Activated CD8-positive, alpha-beta memory T cell treated with anti-CD3 and anti-CD28 coated beads, Interleukin-2, amount 50 U/mL, for 24 hours (primary cell): ENCODE data around the gene ARHGEF1.
"Not testable (repeated sequence)": the region's sequence is repeated elsewhere in the genome, so short reads cannot be mapped to it uniquely, and the experiment has no call there.

Source experiments
- DNase-seq: peaks from one replicate; pipeline ENCODE4 v3.0.0-alpha.2; 2020; ENCODE audit errors: extremely low read depth

ARHGEF1 gene

DNA sequence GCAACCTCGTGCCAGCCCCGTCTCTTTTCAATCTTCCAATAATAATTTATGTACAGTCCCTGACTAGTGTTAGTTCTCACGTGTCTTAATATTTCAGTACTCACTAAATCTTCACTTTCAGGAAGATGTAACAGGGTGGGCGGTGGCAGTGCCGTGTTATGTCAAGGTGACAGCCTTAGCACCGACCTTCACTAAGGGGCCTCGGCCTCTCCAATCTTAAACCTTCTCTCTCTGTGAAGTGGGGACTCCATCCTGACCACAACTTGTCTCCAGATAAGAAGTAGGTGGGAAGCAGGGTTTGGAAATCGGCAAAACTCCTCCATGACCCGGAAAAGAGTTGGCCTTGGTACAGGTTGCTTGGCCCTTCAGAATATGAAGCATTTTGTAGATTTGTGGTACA, 21.1 kb upstream of the ARHGEF1 start:
- DNase-seq = no peak

GRCh38 chr19:41862445-41862986, 20.5 kb upstream of the ARHGEF1 start:
- DNase-seq = no peak

DNA sequence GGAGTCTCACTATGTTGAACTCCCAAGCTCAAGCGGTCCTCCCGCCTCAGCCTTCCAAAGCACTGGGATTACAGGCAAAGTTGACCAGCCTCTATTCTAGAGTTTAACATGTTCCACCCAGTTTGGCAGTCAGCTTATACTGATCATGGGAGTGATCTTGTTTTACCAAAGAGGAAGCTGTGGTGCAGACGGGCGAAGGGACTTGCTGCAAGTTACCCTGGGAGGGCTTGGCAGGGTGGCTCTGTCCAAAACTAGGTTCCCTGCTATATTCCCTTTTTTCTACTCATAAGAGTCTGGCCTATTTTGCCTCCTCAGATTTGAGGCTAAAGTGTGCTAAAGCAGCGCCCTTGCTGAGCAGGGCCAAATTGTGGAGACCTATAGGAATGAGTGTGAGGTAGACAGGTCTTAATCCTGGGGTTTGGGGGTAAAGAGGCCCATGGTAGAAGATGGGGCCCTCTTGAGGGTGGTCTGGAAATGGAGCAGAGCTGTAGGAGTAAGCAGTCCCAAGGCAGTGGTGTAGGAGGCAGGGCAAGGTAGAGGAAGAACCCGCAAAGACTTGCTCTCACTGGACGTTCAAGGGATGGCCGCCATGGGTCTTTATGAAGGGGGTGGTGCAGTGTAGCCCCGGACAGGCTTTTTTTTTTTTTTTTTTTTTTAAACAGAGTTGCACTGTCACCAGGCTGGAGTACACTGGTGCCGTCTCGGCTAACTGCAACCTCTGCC, 19.6 kb upstream of the ARHGEF1 start:
- DNase-seq = no peak

GRCh38 chr19:41864374-41864773, 18.6 kb upstream of the ARHGEF1 start:
- DNase-seq = no peak

- DNase-seq = no peak
Observed at GRCh38 chr19:41866284-41866683, 16.7 kb upstream of the ARHGEF1 start.

GRCh38 chr19:41868120-41868988, 14.6 kb upstream of the ARHGEF1 start:
- DNase-seq = no peak

DNA sequence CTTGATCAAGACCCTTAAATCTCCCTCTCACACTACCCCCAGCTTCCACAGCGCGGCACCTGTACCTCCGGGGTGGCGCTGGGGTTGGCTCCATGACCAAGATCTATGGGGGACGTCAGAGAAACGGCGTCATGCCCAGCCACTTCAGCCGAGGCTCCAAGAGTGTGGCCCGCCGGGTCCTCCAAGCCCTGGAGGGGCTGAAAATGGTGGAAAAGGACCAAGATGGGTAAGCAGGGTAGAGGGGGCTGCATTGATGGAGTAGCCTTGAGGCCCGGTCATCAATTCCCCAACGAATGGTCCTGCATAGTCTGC, 14.0 kb upstream of the ARHGEF1 start:
- no peak for DNase-seq

DNA sequence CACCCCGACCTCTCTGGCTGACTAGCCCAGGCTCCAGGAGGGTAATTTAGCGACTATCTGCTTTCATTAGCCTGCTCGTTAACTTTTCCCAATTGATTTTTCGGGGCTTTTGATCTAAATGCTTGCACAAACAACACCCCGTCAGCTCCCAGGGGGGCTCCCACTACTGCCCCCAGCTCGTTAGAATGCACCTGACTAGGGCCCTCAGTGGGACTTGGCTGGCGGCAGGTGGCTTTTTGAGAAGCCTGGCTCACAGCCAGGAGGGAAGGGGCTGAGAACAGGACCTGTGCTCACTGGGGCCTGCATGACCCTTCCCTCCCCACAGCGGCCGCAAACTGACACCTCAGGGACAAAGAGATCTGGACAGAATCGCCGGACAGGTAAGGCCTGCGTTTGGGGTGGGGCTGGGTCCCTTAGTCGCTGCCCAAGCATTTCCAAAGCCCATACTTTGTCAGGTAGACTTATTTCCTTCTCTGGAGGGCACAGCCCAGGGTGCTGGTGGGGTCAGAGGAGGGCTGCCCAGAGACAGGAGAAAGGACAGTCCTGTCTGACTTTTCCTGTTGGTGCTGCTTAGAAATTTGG, 13.5 kb upstream of the ARHGEF1 start:
- no peak for DNase-seq

DNA sequence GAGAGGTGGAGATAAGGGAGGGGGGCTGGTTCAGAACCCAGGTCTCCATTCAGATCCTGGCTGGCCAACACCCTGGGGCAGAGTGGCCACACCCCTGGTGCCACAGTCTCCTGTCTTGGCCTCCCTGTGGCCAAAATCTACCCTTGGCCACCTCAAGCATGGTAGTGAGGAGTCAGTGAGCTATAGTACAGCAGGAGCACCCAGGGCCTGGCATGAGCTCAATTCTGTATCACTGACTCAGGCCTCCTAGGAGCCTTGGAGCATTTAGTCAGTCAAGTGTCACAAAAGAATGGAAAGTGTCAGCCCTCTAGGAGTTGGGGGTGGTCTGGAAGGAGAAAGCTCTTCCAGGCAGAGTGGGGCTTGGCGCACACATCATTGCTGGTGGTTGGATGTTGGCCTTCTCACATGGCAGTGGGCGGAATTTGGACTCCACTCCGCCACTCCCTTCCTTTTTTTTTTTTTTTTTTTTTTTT, 12.5 kb upstream of the ARHGEF1 start:
- DNase-seq = no peak

DNA sequence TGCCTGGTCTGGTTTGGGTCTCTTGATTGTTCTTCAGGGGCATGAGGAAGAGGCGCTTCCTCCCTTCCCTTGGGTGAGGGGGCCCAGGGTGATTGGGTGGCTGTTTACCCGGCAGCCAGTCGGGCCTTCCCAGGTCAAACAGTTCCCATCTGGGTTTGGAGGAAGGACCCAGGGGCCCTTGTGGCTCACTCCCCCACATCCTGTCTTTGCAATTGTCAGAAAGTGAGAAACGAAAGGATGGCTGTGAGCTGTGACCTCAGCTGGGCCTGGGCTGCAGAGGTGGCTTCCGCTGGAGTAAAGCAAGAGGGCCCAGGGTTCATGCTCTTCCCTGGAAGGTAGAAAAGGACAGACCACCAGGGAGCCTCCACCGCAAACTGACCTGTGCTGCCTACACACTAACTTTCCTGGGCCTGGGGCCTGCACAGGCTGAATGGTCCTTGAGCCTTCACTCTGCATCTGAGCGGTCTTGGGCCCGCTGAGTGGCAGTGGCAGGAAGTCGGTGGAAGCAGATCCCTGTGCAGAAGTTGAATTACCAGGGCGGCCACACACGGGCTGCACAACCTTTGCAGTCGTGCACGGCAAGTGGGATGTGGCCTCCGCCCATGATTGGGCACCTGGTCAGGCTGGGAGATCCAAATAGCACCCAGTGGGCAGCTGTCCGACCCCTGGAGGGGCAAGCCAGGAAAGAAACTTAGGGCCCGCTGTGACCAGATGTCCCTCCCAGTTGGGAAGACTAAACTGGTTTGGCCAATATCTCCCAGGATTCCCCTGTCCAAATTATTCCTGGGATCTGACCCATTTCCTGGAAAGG, 11.2 kb upstream of the ARHGEF1 start:
- no peak for DNase-seq

DNA sequence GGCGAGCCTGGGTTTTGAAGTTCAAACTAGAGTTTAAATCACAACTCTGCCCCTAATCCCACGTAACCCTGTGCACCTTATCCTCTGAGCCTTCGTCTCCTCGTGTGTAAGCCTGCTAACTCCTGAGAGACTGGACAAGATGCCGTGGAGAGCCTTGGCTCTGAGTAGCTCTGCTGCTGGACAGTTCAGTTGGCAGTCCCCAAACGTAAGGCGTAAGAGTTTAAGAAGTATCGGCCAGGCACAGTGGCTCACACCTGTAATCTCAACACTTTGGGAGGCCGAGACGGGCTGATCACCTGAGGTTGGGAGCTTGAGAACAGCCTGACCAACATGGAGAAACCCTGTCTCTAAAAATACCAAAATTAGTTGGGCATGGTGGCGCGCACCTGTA, 10.6 kb upstream of the ARHGEF1 start:
- DNase-seq = no peak

- no peak for DNase-seq
Observed at GRCh38 chr19:41872775-41873647, 10.0 kb upstream of the ARHGEF1 start.

GRCh38 chr19:41875973-41876372, 7.0 kb upstream of the ARHGEF1 start:
- DNase-seq = not testable (repeated sequence)

GRCh38 chr19:41876847-41877832, 5.8 kb upstream of the ARHGEF1 start, which contains the start of gene CD79A:
Gene CD79A, plus strand, starts transcription at chr19:41877279. Its CDS starts 26 bp downstream, at chr19:41877305.
- no peak for DNase-seq

DNA sequence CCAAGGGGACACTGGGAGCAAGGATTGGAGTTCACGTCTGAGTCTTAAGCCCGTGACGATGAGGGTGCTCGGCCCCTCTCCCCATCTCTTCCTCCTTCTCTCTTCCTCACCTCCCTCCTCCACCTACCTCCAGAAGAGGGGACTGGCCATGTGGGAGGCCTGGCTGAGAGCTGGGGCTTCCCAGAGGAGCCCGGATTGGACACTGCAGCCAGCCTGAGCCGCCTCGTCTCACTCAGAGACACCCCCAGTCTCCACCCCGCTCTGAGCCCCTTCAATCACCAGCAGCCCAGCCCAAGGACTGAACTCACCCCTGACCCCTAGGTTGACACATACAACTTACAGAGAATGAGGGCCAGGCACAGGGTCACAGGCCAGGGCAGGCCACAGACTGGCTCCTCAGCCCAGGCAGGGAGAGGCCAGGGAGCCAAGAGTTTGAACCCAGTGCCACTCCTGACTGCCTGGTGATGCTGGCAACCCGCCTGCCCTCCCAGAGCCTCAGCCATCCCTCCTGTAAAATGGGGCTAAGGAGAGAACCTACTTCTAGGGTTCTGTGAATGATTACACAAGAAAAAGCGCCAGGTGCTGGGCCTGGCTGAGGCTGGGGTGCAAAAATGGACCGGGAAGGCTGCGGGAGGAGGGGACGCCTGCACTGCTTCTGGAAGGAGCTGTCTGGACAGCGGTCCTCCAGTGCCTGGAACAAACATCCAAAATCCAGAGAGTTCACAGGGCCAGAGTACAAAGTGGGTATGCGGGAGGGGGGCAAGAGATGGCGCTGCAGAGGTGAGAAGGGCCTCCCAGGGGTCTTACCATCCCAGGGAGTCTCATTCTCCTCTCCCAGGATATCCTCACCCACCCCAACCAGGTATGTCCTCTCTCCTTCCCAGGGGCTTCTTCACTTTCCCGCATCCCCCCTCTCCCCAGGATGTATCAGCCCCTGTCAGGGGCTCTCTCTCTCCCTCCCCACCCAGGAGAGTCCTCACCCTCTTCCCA, 4.8 kb upstream of the ARHGEF1 start:
- DNase-seq = no peak

DNA sequence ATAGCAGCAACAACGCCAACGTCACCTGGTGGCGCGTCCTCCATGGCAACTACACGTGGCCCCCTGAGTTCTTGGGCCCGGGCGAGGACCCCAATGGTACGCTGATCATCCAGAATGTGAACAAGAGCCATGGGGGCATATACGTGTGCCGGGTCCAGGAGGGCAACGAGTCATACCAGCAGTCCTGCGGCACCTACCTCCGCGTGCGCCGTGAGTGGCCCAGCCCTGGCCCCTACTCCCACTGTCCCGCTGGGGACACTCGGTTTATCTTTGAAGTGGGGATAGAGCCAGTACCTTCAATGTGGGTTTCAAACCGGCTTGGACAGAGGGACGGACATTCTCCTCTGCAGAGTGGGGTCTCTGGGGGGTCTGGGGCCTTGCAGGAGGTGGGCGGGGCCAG, 3.9 kb upstream of the ARHGEF1 start:
- no peak for DNase-seq

GRCh38 chr19:41879670-41880328, 3.2 kb upstream of the ARHGEF1 start:
- DNase-seq = no peak

GRCh38 chr19:41880329-41880708, 2.7 kb upstream of the ARHGEF1 start:
- no peak for DNase-seq
